GM19397 (cell line): ENCODE measurements around the gene PTPRO.

ENCODE experiments used
- ATAC-seq: cut with Tn5 transposase; IDR thresholded peaks from one replicate; pipeline ENCODE4 v1.9.1; 2021; ENCODE audit warnings: mild to moderate bottlenecking, moderate library complexity; ENCODE audit not compliant: unreplicated experiment

The PTPRO gene

DNA sequence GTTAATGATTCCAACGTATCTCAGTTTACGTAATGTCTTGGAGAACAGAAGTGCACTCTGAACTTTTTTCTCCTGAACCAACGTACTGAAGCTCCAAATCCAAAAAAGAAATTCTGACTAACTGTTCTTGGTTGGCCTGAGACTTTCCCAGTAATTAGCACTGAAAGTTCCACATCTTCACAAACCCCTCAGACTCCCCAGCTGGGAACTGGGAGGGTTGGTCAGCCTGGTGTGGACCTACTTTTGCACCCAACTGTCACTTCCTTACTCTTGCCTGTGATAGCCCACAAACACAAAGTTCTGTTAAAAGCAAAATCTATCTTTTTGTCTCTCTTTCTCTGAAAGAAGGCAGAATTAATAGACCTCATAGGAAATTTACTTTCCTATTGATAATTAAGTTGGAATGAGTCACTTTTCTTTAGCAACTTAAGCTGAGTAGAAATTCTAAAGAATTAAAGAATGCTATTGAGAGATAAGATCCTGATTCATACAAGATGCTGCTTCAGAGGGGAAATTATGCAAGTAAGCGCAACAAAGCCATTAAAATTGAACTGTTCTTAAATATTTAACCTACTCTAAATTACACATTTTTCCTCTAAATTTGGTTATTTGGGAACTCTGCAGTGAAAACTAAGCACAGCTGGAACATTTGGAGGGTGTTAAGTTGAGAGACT, 311.8 kb downstream of the PTPRO start:
- no peak for ATAC-seq

DNA sequence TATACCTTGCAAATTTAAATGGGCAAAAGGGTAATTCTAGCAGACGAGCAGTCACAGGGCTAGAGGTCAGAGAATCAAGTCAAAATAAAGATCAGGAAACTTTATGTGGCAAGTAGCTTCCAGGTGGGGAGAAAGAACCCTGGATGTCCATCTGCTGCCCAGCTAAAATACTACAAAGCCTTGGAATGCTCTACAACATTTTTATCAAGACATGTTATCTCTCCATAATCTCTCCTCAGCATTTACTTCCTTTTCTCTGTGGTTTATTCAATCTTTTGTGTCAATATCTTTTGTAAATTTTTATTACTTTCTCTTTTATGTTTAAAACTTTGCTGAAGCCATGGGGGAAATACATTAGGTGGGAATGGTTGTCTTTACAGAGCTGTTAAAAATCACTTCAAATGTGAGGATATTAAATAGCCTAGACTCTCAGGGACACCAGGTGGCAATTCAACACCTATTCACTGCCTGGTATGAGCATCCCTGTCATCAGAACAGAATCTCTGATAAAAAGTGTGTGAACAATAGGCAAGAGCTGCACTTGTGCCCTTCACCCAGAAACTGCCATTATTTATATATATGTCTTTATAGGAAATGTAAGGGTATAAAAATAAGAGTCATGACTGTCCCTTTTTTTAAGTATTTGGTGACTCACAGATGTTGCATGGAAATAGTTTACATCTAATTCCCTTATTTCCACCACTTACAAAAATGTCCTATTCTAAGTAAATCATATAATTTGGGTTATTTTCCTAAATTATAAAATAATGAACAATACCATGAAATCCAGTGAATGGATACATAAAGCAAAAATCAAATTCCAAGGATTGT, 314.0 kb downstream of the PTPRO start:
- ATAC-seq = no peak

DNA sequence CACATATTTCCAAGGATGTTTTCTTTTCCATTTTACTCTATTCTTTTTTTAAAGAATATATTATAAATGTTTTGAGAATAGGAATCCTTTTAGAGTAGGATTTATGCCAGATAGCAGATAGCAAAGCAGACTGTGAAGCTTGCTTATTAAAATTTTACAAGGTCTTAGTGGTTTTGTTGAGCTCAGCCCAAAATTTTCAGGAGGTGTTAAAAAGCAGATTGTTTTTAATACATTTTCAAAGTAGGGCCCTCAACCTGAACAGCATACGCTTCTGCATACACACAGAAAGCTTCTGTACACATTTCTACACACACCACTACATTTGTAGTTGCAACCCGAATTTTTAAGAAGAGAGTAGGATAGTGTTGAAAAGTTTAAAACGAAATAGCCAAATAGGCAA, 315.9 kb downstream of the PTPRO start:
- ATAC-seq = no peak

DNA sequence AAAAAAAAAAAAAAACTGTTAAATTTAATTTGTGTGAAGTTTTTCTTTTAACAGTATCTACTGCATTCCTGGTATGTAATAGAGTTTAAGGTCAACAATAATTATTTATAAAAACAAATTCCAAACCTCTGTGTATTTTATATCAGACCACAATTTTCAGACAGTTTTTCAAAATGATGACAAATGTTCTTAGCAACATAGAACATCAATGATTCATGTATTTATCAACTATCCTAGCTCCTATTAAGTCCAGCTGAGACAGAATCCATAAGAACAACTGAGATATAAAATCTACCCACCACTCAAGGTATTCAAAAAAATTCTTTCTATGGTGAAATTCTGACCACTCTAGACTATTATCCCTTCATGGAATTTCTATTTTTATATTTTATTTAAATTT, 322.4 kb downstream of the PTPRO start:
- ATAC-seq = no peak

DNA sequence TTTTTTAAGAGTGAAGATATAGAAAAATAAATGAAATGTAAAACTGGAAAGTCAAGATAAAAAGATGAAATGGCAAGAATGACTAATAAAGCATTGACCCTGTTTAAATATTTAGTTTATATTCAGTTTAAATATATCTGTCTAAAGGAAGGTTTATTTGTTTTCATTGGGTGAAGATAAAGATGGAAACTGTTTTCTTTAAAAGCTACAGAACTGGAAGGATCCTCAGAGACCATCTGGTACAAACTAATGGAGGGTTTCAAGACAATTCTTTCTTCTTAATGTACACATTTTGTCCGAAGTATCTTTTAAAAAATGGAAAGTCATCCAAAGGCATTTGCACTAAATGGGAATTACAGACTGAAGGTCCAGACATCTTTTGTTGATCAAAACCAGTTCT, 324.3 kb downstream of the PTPRO start:
- ATAC-seq = no peak
